Right lobe of liver (tissue), 6 donors: Measurements from ENCODE around the gene FILIP1L. TPM values are rescaled to one million over a fixed set of nuclear protein-coding genes. Genes with fewer than 3 reads are reported as not detected.
A peak's percentile ranks its signal among the peaks of the same experiment; 100 is the strongest.

ENCODE experiments used
- ATAC-seq, 4 donors: fragments of 200-7000 bp; cut with Tn5 transposase; one replicate each; pipeline ENCODE4 v1.9.1; 2020; ENCODE audit warnings: mild to moderate bottlenecking in 4 of 4, moderate library complexity in 4 of 4
- DNase-seq, 3 donors: peaks; one replicate each; pipeline ENCODE4 v3.0.0-alpha.2; 2020
- H3K27ac ChIP-seq, 3 donors: fragments of 200-600 bp; one replicate each; pipeline ENCODE4 v1.8.0; 2022
- H3K27me3 ChIP-seq, 2 donors: fragments of 200-600 bp; one replicate each; pipeline ENCODE4 v1.8.0; 2022
- H3K36me3 ChIP-seq, 4 donors: fragments of 200-600 bp; sonication (generic) in 1 of 4; one replicate each; pipeline versions ENCODE4 v1.5.1 to v1.8.0; 2017 to 2022; ENCODE audit warnings: control low read depth in 1 of 4
- H3K4me1 ChIP-seq, 4 donors: fragments of 200-600 bp; sonication (generic) in 1 of 4; one replicate each; pipeline versions ENCODE4 v1.5.1 to v1.8.0; 2017 to 2022; ENCODE audit warnings: control low read depth in 1 of 4
- H3K4me3 ChIP-seq, 3 donors: fragments of 200-600 bp; one replicate each; pipeline ENCODE4 v1.8.0; 2022
- H3K9me3 ChIP-seq, 4 donors: fragments of 200-600 bp; sonication (generic) in 1 of 4; one replicate each; pipeline versions ENCODE4 v1.5.1 to v1.8.0; 2017 to 2022; ENCODE audit warnings: control low read depth in 1 of 4
- CTCF ChIP-seq, 4 donors: fragments of 200-600 bp in 3 of 4; fragments of 450-650 bp in 1 of 4; IDR thresholded peaks; one replicate each; pipeline versions ENCODE4 v1.5.1 to v1.8.0; 2016 to 2022; ENCODE audit warnings: antibody characterized with exemption in 4 of 4, mild to moderate bottlenecking in 2 of 4
- POLR2A ChIP-seq: fragments of 450-650 bp; IDR thresholded peaks from one replicate; pipeline ENCODE4 v1.6.1; 2017; ENCODE audit warnings: antibody characterized with exemption, mild to moderate bottlenecking
- WGBS: methylation state at CpG from one replicate; pipeline ENCODE4 v1.1.6; 2018; ENCODE audit warnings: low coverage, low lambda C conversion rate; ENCODE audit not compliant: insufficient coverage; ENCODE audit errors: missing lambda C conversion rate; 5-methylcytosine and 5-hydroxymethylcytosine counted together
- intact Hi-C, 2 donors: fragments of 100-400 bp; cut with DNase I; formaldehyde crosslinking; loops; one replicate each; pipeline versions ENCODE4 v1.11.2 to v1.14.1; 2022
- total RNA-seq, 6 experiments: library from RNA; depleted of rRNA in 2 of 6; stranded (reverse); fragments of >200 nt in 2 of 6; fragmentation: NEBNext Ultra II Directional in 3 of 6; extraction: Animal tissue kit (Norgen Biotek cat#: 25700) in 3 of 6; gene quantifications; one replicate each; pipeline versions ENCODE4 v1.1.0 to v1.2.4, GENCODE V29; 2016 to 2023
- donor health status: DM: no; HTN: yes; CAD: no.
- donor health status: DM: no; HTN: no; CAD: no.
- donor health status: DM: no; HTN: no; CAD: no.
- donor health status: DM: no; HTN: yes; CAD: no.
- donor health status: DM: no; HTN: yes; CAD: no.

FILIP1L gene
- total RNA-seq, 6 experiments from 2014 or later = 0.97 to 10.8 (median 3.6) TPM

GRCh38 chr3:100104442-100104798, 9.9 kb downstream of the FILIP1L start:
- intact Hi-C loops = no loop called here

GRCh38 chr3:100103558-100104441, 10.5 kb downstream of the FILIP1L start:
- Histone ChIP-seq H3K27ac (peak overlapping the region; percentile 34 to 80 (median 72)), H3K27me3 (no peaks in the 10 kb centered on the region), H3K4me1 (peaks cover 0 to 43% (median 11%) of the 10 kb centered on the region in 4 donors), H3K4me3 (peak overlapping the region in 1 of 3 donors; percentile 11), H3K9me3 (no peaks in the 10 kb centered on the region), H3K36me3 (no peaks in the 10 kb centered on the region)
- DNase-seq (peak; percentile 68 to 90 (median 87)), ATAC-seq (peak; percentile 84 to 93 (median 88))
- TF ChIP-seq CTCF (IDR thresholded peaks at IDR 0.05) (no peak), POLR2A (no peak)
- intact Hi-C loops = no loop called here
- 30% methylated on average over 4 of the region's 4 CpGs for WGBS

More at GRCh38 chr3:100104442-100104798, 9.9 kb downstream of the FILIP1L start:
- Histone ChIP-seq H3K36me3 (no peaks in the 10 kb centered on the region), H3K27ac (peak overlapping the region; percentile 20 to 80 (median 72)), H3K4me1 (peaks cover 0 to 43% (median 10%) of the 10 kb centered on the region in 4 donors), H3K27me3 (no peaks in the 10 kb centered on the region), H3K4me3 (no peak overlapping the region), H3K9me3 (no peaks in the 10 kb centered on the region)
- ATAC-seq (peak in 1 of 4 donors; percentile 4), DNase-seq (no peak)
- WGBS = 52% methylated on average over 2 of the region's 2 CpGs
- TF ChIP-seq CTCF (IDR thresholded peaks at IDR 0.05) = no peak
- TF ChIP-seq POLR2A = no peak

GRCh38 chr3:100102757-100103156, 11.5 kb downstream of the FILIP1L start:
- no peaks in the 10 kb centered on the region for H3K36me3 ChIP-seq
- H3K4me1 ChIP-seq = peaks cover 0 to 37% (median 14%) of the 10 kb centered on the region in 4 donors
- H3K27ac ChIP-seq = peak overlapping the region in 2 of 3 donors; percentile 72 to 80
- 86% methylated on average over 1 of the region's 1 CpG for WGBS
- no peaks in the 10 kb centered on the region for H3K27me3 ChIP-seq
- H3K4me3 ChIP-seq = no peak overlapping the region
- TF ChIP-seq CTCF (IDR thresholded peaks at IDR 0.05) (no peak), POLR2A (no peak)
- DNase-seq (no peak), ATAC-seq (no peak)
- intact Hi-C loops = no loop called here
- H3K9me3 ChIP-seq = no peaks in the 10 kb centered on the region

- Histone ChIP-seq H3K36me3 (no peaks in the 10 kb centered on the region), H3K4me1 (peaks cover 0 to 33% (median 13%) of the 10 kb centered on the region in 4 donors), H3K27ac (no peak overlapping the region), H3K9me3 (no peaks in the 10 kb centered on the region), H3K27me3 (no peaks in the 10 kb centered on the region), H3K4me3 (no peak overlapping the region)
- ATAC-seq = no peak
- intact Hi-C loops = no loop called here
- no peak for TF ChIP-seq CTCF (IDR thresholded peaks at IDR 0.05)
- no peak for TF ChIP-seq POLR2A
- 95% methylated on average over 2 of the region's 2 CpGs for WGBS
- no peak for DNase-seq
Measured at GRCh38 chr3:100100425-100100824, 13.9 kb downstream of the FILIP1L start.
